IPS-20b (cell line): ENCODE data around the gene NWD2.
"Not testable (repeated sequence)": the region's sequence is repeated elsewhere in the genome, so short reads cannot be mapped to it uniquely, and the experiment has no call there.

Experiments
- H3K27ac ChIP-seq: one replicate; pipeline ENCODE4 v1.5.1; 2013; ENCODE audit warnings: low read length
- H3K27me3 ChIP-seq: 2 replicates; pipeline ENCODE4 v1.6.1; 2013; ENCODE audit warnings: mild to moderate bottlenecking, low read length, inconsistent platforms; ENCODE audit not compliant: insufficient read depth
- H3K36me3 ChIP-seq: 2 replicates; pipeline ENCODE4 v1.6.1; 2013; ENCODE audit warnings: low read depth, mild to moderate bottlenecking, inconsistent platforms, low read length, moderate library complexity; ENCODE audit not compliant: insufficient read depth
- H3K4me1 ChIP-seq: 2 replicates; pipeline ENCODE4 v1.6.1; 2013; ENCODE audit warnings: mild to moderate bottlenecking, control low read depth, inconsistent platforms, low read length, moderate library complexity; ENCODE audit not compliant: insufficient read depth
- H3K4me3 ChIP-seq: 2 replicates; pipeline ENCODE4 v1.5.1; 2013; ENCODE audit warnings: mild to moderate bottlenecking, low read length, inconsistent platforms
- H3K9ac ChIP-seq: 2 replicates; pipeline ENCODE4 v1.6.1; 2013; ENCODE audit warnings: low read depth, mild to moderate bottlenecking, inconsistent platforms, low read length, moderate library complexity
- H3K9me3 ChIP-seq: 2 replicates; pipeline ENCODE4 v1.6.1; 2013; ENCODE audit warnings: mild to moderate bottlenecking, low read depth, low read length, inconsistent platforms; ENCODE audit not compliant: insufficient read depth

NWD2 gene, protein sequence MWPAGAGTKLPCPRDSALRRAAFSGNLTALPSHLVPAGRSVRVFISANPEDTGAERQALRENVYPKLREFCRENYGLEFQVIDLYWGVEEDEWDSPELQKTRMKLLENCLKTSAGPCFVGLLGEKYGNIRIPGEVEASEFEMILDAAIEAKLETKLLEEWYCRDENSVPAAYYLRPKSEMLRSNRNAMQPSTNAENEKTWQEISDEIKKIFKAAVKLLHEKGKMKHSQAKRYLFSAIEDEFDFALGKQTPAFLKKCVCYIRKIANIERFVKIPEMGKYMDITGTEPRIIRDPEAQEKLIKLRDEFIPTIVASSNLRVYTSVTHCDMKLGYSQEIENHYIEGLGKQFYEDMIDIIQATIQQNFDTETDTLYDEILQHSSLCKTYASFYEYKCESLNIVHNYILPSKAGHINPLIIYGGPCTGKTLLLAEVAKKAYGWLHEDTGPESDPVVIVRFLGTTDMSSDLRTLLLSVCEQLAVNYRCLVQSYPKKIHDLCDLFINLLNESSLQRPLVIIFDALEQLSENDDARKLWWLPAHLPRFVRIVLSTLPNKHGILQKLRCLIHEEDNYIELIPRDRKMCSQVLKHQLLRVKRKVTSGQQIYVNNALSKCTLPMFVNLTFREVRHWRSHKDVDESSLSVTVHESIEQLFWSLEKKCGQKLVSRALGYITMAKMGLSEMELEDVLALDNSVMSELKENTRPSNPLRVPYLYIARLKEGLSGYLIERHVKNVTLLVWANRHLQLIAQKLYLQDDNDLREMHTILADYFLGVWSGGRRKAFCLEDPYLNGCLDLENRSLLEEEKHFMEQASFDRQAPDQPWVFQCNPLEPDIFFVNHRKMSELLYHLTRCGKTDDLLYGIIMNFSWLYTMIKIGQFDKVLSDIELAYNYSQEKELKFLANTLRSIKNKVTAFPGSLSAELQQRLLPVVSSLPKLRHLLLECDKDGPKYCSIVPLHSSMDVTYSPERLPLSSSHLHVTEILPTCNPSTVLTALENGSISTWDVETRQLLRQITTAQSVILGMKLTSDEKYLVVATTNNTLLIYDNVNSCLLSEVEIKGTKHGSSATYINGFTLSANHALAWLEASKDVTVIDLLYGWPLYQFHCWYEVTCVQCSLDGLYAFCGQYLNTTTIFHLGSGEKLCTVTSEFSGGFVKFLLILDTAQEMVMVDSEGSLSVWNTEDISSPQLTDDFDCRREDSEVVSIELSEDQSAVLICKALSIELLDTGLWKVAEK (N-terminal part only)

GRCh38 chr4:37244583-37245390 lies at the start of gene NWD2:
Gene NWD2 (plus strand): TSS chr4:37244743. CDS start chr4:37245068, 325 bp downstream.
- H3K27ac ChIP-seq: no peak within 1 kb of the TSS
- no peaks in the 10 kb centered on the region for H3K4me1 ChIP-seq
- H3K4me3 ChIP-seq: peak within 1 kb of the TSS; percentile 67
- H3K9ac ChIP-seq: no peak within 1 kb of the TSS
- H3K9me3 ChIP-seq: no peaks in the 10 kb centered on the region
- H3K27me3 ChIP-seq: peaks cover 99% of the 10 kb centered on the region
- H3K36me3 ChIP-seq: no peaks in the 10 kb centered on the region

GRCh38 chr4:37197899-37198298 lies 46.6 kb upstream of the NWD2 start:
- Histone ChIP-seq H3K4me3 (no peak overlapping the region), H3K36me3 (no peaks in the 10 kb centered on the region), H3K27ac (no peak overlapping the region), H3K27me3 (no peaks in the 10 kb centered on the region), H3K4me1 (no peaks in the 10 kb centered on the region), H3K9me3 (no peaks in the 10 kb centered on the region), H3K9ac (no peak overlapping the region)

DNA sequence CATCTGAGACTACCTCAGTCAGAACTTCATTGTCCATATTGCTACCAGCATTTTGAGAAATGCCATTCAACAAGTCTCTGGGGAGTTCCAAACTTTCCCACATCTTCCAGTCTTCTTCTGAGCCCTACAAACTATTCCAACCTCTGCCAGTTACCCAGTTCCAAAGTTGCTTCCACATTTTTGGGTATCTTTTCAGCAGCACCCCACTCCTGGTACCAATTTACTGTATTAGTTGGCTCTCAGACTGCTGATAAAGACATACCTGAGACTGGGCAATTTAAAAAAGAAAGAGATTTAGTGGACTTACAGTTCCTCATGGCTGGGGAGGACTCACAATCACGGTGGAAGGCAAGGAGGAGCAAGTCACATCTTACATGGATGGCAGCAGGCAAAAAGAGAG lies 39.8 kb upstream of the NWD2 start:
- peaks cover 19% of the 10 kb centered on the region for H3K9me3 ChIP-seq
- not testable (repeated sequence) for H3K4me1 ChIP-seq

DNA sequence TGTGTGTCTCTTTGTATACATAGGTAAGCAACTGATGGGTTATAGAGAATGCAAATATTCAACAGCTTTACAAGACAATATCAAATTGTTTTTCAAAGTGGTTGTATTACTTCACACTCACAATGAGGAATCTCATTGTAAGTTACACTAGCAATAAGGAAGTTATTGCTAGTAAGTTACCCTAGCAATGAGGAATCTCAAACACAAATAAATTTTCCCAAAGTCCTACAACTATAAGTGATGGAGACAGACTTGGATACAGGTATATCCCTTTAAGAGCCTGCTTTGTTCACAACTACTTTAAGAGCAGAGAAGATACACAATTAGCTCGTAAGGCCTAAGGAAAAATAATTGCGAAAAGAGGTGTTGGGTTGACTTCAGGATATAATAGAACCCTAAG lies 28.3 kb upstream of the NWD2 start:
- H3K27ac ChIP-seq: no peak overlapping the region
- H3K27me3 ChIP-seq: no peaks in the 10 kb centered on the region
- H3K9me3 ChIP-seq: no peaks in the 10 kb centered on the region
- H3K4me1 ChIP-seq: no peaks in the 10 kb centered on the region
- H3K9ac ChIP-seq: no peak overlapping the region
- H3K36me3 ChIP-seq: no peaks in the 10 kb centered on the region
- H3K4me3 ChIP-seq: no peak overlapping the region

More for the DNA sequence above, 39.8 kb upstream of the NWD2 start:
- not testable (repeated sequence) for H3K27ac ChIP-seq, H3K9ac ChIP-seq, H3K27me3 ChIP-seq, H3K36me3 ChIP-seq, H3K4me3 ChIP-seq

DNA sequence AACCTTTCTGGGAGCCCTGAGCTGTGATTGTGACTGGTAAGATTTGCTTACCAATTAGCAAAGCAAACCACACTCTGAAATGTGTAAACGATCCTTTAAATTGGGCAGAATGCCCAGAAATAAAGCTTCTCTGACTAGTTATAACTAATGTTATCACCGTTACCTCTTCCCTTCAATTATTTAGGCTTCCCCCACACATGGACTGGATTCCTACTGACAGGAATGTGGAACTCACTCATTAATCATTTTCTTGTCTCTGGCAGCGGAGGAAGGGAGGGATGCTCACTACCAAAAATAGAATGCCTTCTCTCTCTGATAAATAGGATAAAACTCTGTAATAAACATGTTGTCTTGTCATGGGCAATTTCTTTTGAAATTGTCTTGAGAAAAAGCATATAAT lies 25.3 kb upstream of the NWD2 start:
- no peaks in the 10 kb centered on the region for H3K9me3 ChIP-seq
- H3K4me1 ChIP-seq: no peaks in the 10 kb centered on the region
- no peaks in the 10 kb centered on the region for H3K27me3 ChIP-seq
- no peak overlapping the region for H3K4me3 ChIP-seq
- H3K36me3 ChIP-seq: no peaks in the 10 kb centered on the region
- no peak overlapping the region for H3K9ac ChIP-seq
- H3K27ac ChIP-seq: no peak overlapping the region

DNA sequence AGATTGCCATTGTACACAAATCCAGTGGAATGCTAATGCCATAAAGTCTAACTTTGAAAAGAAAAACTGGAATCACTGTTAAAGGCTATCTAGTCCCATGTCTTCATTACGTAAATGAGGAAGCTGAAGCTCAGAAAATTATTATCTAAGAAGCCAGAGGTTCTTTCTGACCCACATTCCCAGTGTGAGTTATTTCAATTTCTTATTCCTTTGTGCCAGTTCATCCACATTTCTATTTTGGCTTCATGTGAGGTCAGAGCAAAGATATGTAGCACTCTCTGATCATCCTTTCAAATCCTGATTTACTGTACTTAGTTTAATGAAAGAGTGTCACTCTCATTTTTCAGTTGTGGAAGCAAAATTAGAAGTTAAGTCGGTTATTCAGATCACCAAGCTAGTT lies 24.6 kb upstream of the NWD2 start:
- Histone ChIP-seq H3K9me3 (no peaks in the 10 kb centered on the region), H3K27ac (no peak overlapping the region), H3K9ac (no peak overlapping the region), H3K4me3 (no peak overlapping the region), H3K27me3 (no peaks in the 10 kb centered on the region), H3K36me3 (no peaks in the 10 kb centered on the region), H3K4me1 (no peaks in the 10 kb centered on the region)

- Histone ChIP-seq H3K9me3 (no peaks in the 10 kb centered on the region), H3K36me3 (no peaks in the 10 kb centered on the region), H3K4me3 (no peak overlapping the region), H3K27me3 (no peaks in the 10 kb centered on the region), H3K27ac (no peak overlapping the region), H3K9ac (no peak overlapping the region), H3K4me1 (no peaks in the 10 kb centered on the region)
Measured at GRCh38 chr4:37220685-37221084, 23.9 kb upstream of the NWD2 start.

DNA sequence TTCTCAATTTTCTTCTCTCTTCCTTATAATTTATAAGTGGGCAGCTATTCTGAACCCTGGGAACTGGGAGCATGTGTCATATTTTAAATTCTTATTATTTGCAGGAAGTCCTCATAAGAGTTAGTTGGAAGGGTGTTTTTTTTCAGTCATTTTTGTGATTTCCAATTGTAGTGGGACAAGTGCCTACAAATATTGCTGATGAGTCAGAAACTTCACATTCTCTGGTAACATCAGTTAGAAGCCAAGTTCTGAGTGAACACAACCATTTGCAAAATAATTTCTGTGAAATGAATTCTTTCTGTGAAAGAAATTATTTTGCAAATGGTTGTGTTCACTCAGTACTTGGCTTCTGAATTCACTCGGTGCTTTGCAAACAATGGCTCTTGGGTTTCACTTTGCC lies 20.8 kb upstream of the NWD2 start:
- no peaks in the 10 kb centered on the region for H3K9me3 ChIP-seq
- no peak overlapping the region for H3K27ac ChIP-seq
- H3K27me3 ChIP-seq: no peaks in the 10 kb centered on the region
- no peak overlapping the region for H3K4me3 ChIP-seq
- H3K9ac ChIP-seq: no peak overlapping the region
- no peaks in the 10 kb centered on the region for H3K4me1 ChIP-seq
- no peaks in the 10 kb centered on the region for H3K36me3 ChIP-seq

GRCh38 chr4:37224854-37225253 lies 19.7 kb upstream of the NWD2 start:
- no peaks in the 10 kb centered on the region for H3K9me3 ChIP-seq
- H3K27ac ChIP-seq: no peak overlapping the region
- H3K9ac ChIP-seq: no peak overlapping the region
- H3K4me3 ChIP-seq: no peak overlapping the region
- H3K4me1 ChIP-seq: no peaks in the 10 kb centered on the region
- H3K36me3 ChIP-seq: no peaks in the 10 kb centered on the region
- no peaks in the 10 kb centered on the region for H3K27me3 ChIP-seq

GRCh38 chr4:37225778-37226177 lies 18.8 kb upstream of the NWD2 start:
- Histone ChIP-seq H3K36me3 (no peaks in the 10 kb centered on the region), H3K9ac (no peak overlapping the region), H3K4me3 (no peak overlapping the region), H3K9me3 (no peaks in the 10 kb centered on the region), H3K27ac (no peak overlapping the region), H3K27me3 (no peaks in the 10 kb centered on the region), H3K4me1 (no peaks in the 10 kb centered on the region)

- Histone ChIP-seq H3K27ac (no peak overlapping the region), H3K4me3 (no peak overlapping the region), H3K27me3 (no peaks in the 10 kb centered on the region), H3K36me3 (no peaks in the 10 kb centered on the region), H3K9me3 (no peaks in the 10 kb centered on the region), H3K9ac (no peak overlapping the region), H3K4me1 (no peaks in the 10 kb centered on the region)
Measured at GRCh38 chr4:37232315-37232714, 12.2 kb upstream of the NWD2 start.
